K562 (cell line): Measurements from ENCODE around the gene NECAB3. TPM values are rescaled to one million over a fixed set of nuclear protein-coding genes. Genes with fewer than 3 reads are reported as not detected.

Source experiments
- ATAC-seq: fragments of 200-7000 bp; cut with Tn5 transposase; 3 replicates; pipeline ENCODE4 v1.9.1; 2020; ENCODE audit warnings: moderate library complexity
- BruUV-seq: library from RNA; stranded (reverse); fragments of 400-500 nt; replicated peaks from 2 replicates; lab custom pipeline; 2021; lab: Mats Ljungman, UMichigan
- CTCF ChIA-PET: fragments of 300-600 bp; formaldehyde crosslinking; extraction: SDS; loops from one replicate; lab custom pipeline; 2021; ENCODE audit warnings: low intra/inter-chr PET ratio; lab: Yijun Ruan, JAX
- POLR2A ChIA-PET: fragments of 300-600, 350-650 bp; sonication (Branson Sonifier 250); formaldehyde crosslinking; extraction: SDS; loops from one replicate; lab custom pipeline; 2021; ENCODE audit warnings: antibody characterized with exemption, inconsistent platforms; lab: Yijun Ruan, JAX
- DNase-seq, 4 experiments: peaks; one replicate each; pipeline versions ENCODE4 v3.0.0 to v3.0.0-alpha.2; 2011 to 2018; ENCODE audit warnings: low spot score in 3 of 4, mixed read lengths in 3 of 4; ENCODE audit errors: extremely low read depth in 1 of 4
- FAIRE-seq: peaks from 2 replicates; lab custom pipeline; 2011; peaks lifted over from hg19 to GRCh38; lab: Jason Lieb, UNC
- H2AFZ ChIP-seq: 2 replicates; pipeline ENCODE4 v1.6.0; 2011; ENCODE audit warnings: low read depth, low read length, control low read depth, inconsistent platforms
- H3K27ac ChIP-seq: fragments of 200-600 bp; 3 replicates; pipeline ENCODE4 v1.8.0; 2011; ENCODE audit warnings: low read depth, mild to moderate bottlenecking, control low read depth, inconsistent platforms, low read length, moderate library complexity, mixed read lengths; ENCODE audit errors: extremely low read depth
- H3K27me3 ChIP-seq, 2 experiments: fragments of 300-600 bp in 1 of 2; 2 replicates in 1 of 2; 3 replicates in 1 of 2; pipeline versions ENCODE4 v1.6.0 to v1.8.0; 2011; ENCODE audit warnings: inconsistent platforms in 2 of 2, low read length in 2 of 2, mild to moderate bottlenecking in 1 of 2, mixed read lengths in 1 of 2, moderate library complexity in 1 of 2; ENCODE audit not compliant: control insufficient read depth in 2 of 2, insufficient read depth in 2 of 2
- H3K36me3 ChIP-seq: fragments of 300-600 bp; 3 replicates; pipeline ENCODE4 v1.8.0; 2011; ENCODE audit warnings: mild to moderate bottlenecking, low read length, inconsistent platforms; ENCODE audit not compliant: control insufficient read depth, insufficient read depth
- H3K4me1 ChIP-seq, 2 experiments: fragments of 200-600 bp in 1 of 2; replicated peaks in 1 of 2; 2 replicates in 1 of 2; 3 replicates in 1 of 2; pipeline versions ENCODE4 v1.5.1 to v1.8.0; 2011; ENCODE audit warnings: inconsistent platforms in 2 of 2, low read length in 2 of 2, mild to moderate bottlenecking in 1 of 2, mixed read lengths in 1 of 2, moderate library complexity in 1 of 2; ENCODE audit not compliant: control insufficient read depth in 2 of 2, insufficient read depth in 2 of 2
- H3K4me2 ChIP-seq: 2 replicates; pipeline ENCODE4 v1.6.1; 2011; ENCODE audit warnings: low read length, control low read depth, inconsistent platforms, mixed read lengths; ENCODE audit not compliant: insufficient read depth
- H3K4me3 ChIP-seq: fragments of 200-600 bp; sonication (generic), shearing (Covaris generic); 2 replicates; pipeline ENCODE4 v1.5.1; 2016; ENCODE audit warnings: control low read depth, inconsistent platforms
- H3K79me2 ChIP-seq: fragments of 200-600 bp; 3 replicates; pipeline ENCODE4 v1.8.0; 2011; ENCODE audit warnings: low read length, inconsistent platforms; ENCODE audit not compliant: control insufficient read depth, insufficient read depth
- H3K9ac ChIP-seq, 2 experiments: 2 replicates each; pipeline versions ENCODE4 v1.6.0 to v1.6.1; 2011; ENCODE audit warnings: low read depth in 2 of 2, low read length in 2 of 2, control low read depth in 1 of 2, inconsistent platforms in 1 of 2, mild to moderate bottlenecking in 1 of 2, mixed read lengths in 1 of 2; ENCODE audit not compliant: insufficient read depth in 1 of 2
- H3K9me1 ChIP-seq: one replicate; pipeline ENCODE4 v1.6.0; 2011; ENCODE audit warnings: inconsistent platforms, mild to moderate bottlenecking, low read length, moderate library complexity; ENCODE audit not compliant: control insufficient read depth, insufficient read depth
- H3K9me3 ChIP-seq: replicated peaks from 2 replicates; pipeline ENCODE4 v1.5.1; 2011; ENCODE audit warnings: low read depth, low read length, inconsistent platforms; ENCODE audit not compliant: control insufficient read depth, insufficient read depth
- H4K20me1 ChIP-seq: replicated peaks from 2 replicates; pipeline ENCODE4 v1.6.1; 2011; ENCODE audit warnings: low read length, inconsistent platforms, mixed read lengths; ENCODE audit not compliant: control insufficient read depth, insufficient read depth
- KLF10 ChIP-seq: fragments of 250-450 bp; sonication (Bioruptor Pico); IDR thresholded peaks from 2 replicates; pipeline ENCODE4 v1.6.1; 2021; ENCODE audit warnings: matching md5 sums
- SPI1 ChIP-seq: IDR thresholded peaks from 2 replicates; pipeline ENCODE4 v1.6.1; 2011; ENCODE audit warnings: low read depth, low read length, control low read depth, borderline replicate concordance
- TEAD1 ChIP-seq, 2 experiments: fragments of 450-650 bp in 1 of 2; sonication (generic) in 1 of 2; formaldehyde crosslinking; IDR thresholded peaks; 2 replicates each; pipeline versions ENCODE4 v1.4.0 to v1.8.0; 2020 to 2022; ENCODE audit warnings: mild to moderate bottlenecking in 2 of 2, missing genetic modification reagents in 1 of 2
- ZFX ChIP-seq: sonication (generic); formaldehyde crosslinking; IDR thresholded peaks from 2 replicates; pipeline ENCODE4 v1.8.0; 2022; ENCODE audit warnings: mild to moderate bottlenecking, missing genetic modification reagents, moderate library complexity
- ZNF143 ChIP-seq: sonication (generic); formaldehyde crosslinking; IDR thresholded peaks from 2 replicates; pipeline ENCODE4 v1.9.0; 2022; ENCODE audit warnings: mild to moderate bottlenecking, missing genetic modification reagents
- ZNF3 ChIP-seq: fragments of 250-450 bp; sonication (Bioruptor Pico); IDR thresholded peaks from 2 replicates; pipeline ENCODE4 v1.5.0; 2021; ENCODE audit warnings: mild to moderate bottlenecking, moderate library complexity
- ZNF347 ChIP-seq: fragments of 450-650 bp; formaldehyde crosslinking; IDR thresholded peaks from 2 replicates; pipeline ENCODE4 v1.4.0; 2020; ENCODE audit warnings: low read depth, mild to moderate bottlenecking, moderate library complexity
- ZNF77 ChIP-seq: fragments of 250-450 bp; sonication (Bioruptor Pico); IDR thresholded peaks from 2 replicates; pipeline ENCODE4 v1.5.0; 2020
- ZSCAN29 ChIP-seq: fragments of 450-650 bp; IDR thresholded peaks from 2 replicates; pipeline ENCODE4 v1.6.1; 2017
- WGBS: fragments of 100-300 bp; shearing (Covaris generic); methylation state at CpG from one replicate; pipeline ENCODE4 v1.1.6; 2016; ENCODE audit warnings: low coverage, mixed read lengths; ENCODE audit not compliant: insufficient coverage; ENCODE audit errors: missing lambda C conversion rate; 5-methylcytosine and 5-hydroxymethylcytosine counted together
- in situ Hi-C: fragments of 300-500 bp; cut with MboI; formaldehyde crosslinking; loops from 4 replicates; pipeline ENCODE4 v1.15.0; 2018; ENCODE audit warnings: inconsistent platforms, mixed read lengths
- intact Hi-C: fragments of 100-400 bp; cut with micrococcal nuclease; formaldehyde crosslinking; loops from 2 replicates; pipeline ENCODE4 v1.14.2; 2022
- polyA plus RNA-seq, 8 experiments: library from polyadenylated mRNA; depleted of rRNA in 4 of 8; stranded (reverse) in 5 of 8; unstranded in 3 of 8; fragments of >200 nt; fragmentation: Nextera tagmentation in 2 of 8; fragmentation: Illumina TruSeq in 1 of 8; extraction: Ambion mirVana in 2 of 8; extraction: Trizol in 1 of 8; gene quantifications; 2 replicates each; pipeline versions ENCODE4 v1.2.1 to v1.2.3, GENCODE V29; 2011 to 2014; ENCODE audit warnings: inconsistent platforms in 1 of 8, missing spikeins in 1 of 8
- total RNA-seq, 7 experiments: library from RNA; depleted of rRNA in 6 of 7; stranded (reverse); fragments of >200 nt in 6 of 7; fragmentation: Illumina TruSeq in 2 of 7; extraction: Trizol in 2 of 7; gene quantifications; 2 replicates each; pipeline versions ENCODE4 v1.2.1 to v1.2.3, GENCODE V29; 2011 to 2021; ENCODE audit warnings: low replicate concordance in 1 of 7

Gene NECAB3
- total and polyA plus RNA-seq, 9 of the 15 experiments (the other 6 are each of a cell fraction or from before 2014, with no cell fraction given): 0.94 to 63.3 (median 31.5) TPM

DNA sequence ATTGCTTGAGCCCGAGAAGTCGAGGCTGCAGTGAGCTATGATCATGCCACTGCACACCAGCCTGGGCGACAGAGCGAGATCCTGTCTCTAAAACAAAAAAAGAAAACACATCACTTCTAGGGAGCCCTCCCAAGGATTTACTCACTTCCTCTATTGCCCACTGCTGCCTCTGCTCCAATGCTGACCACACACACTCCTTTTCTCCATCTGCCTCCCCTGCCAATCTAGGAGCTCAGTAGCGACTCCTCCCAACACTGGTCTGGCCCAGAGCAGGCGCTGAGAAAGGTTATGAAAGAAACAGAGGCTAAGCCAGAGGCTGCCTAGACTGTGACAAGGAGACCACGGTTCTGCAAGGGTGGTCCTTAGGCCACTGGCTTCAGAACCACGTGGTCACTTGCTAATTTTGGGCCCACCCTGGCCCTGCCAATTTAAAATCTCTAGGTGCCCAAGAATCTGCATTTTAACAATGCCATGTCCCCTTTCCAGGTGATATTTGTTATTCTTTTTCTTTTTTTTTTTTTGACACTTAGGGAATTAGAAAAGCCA is 13.2 kb upstream of the NECAB3 start:
- H3K9me3 ChIP-seq: no peaks in the 10 kb centered on the region
- no peaks in the 10 kb centered on the region for H3K9me1 ChIP-seq
- H3K27ac ChIP-seq: no peak overlapping the region
- peak overlapping the region; percentile 53; the same call in 1 of the 2 replicates for H2AFZ ChIP-seq
- H3K79me2 ChIP-seq: peaks cover 25% of the 10 kb centered on the region
- in situ Hi-C loops (no loop called here), intact Hi-C loops (loop anchor here (5.0 kb wide), 2 partner anchors 45 to 125 kb away; partner anchors contain the start of genes CHMP4B and ZNF341)
- peaks cover 14% of the 10 kb centered on the region; the same call in 1 of the 2 replicates for H4K20me1 ChIP-seq
- ATAC-seq (no peak), DNase-seq (no peak), FAIRE-seq (no peak)
- WGBS: 59% methylated on average over 8 of the region's 8 CpGs
- BruUV-seq: no TSS peak
- no peak overlapping the region for H3K4me3 ChIP-seq
- no peak overlapping the region for H3K4me2 ChIP-seq
- CTCF ChIA-PET: no interaction called here
- peaks cover 7% of the 10 kb centered on the region; the same call in 1 of the 3 replicates for H3K36me3 ChIP-seq
- H3K27me3 ChIP-seq: no peaks in the 10 kb centered on the region
- peaks cover 40 to 59% of the 10 kb centered on the region in 2 experiments for H3K4me1 ChIP-seq
- POLR2A ChIA-PET: interaction anchor here (0.9 to 1.0 kb wide), 2 partner anchors 9 to 18 kb away, joined by 4 read pairs; no protein-coding TSS in a partner anchor
- no peak for TF ChIP-seq ZFX (CRISPR knock-in tag)
- peak; percentile 71 for TF ChIP-seq SPI1
- H3K9ac ChIP-seq: no peak overlapping the region; a peak in 1 of 4 replicates

DNA sequence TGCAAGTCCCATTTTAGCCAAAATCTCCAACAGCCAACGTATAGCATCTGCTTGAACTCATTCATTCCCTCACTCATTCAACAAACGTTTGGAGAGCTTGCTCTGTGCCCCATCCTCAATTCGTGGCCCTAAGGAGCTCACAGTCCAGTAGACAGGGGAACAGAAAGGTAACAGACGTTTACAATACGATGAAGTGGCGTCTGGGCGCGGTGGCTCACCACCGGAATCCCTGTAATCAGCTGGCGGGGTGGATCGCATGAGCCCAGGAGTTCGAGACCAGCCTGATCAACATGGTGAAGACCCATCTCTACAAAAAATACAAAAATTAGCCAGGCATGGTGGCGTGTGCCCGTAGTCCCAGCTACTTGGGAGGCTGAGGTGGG is 12.7 kb upstream of the NECAB3 start:
- 51% methylated on average over 14 of the region's 14 CpGs for WGBS
- Histone ChIP-seq H3K9ac (peak overlapping the region in 1 of 2 experiments; percentile 59; a peak in 1 of 4 replicates), H3K27ac (no peak overlapping the region; the same call in 2 of the 3 replicates), H3K4me2 (peak overlapping the region; percentile 55), H3K9me1 (no peaks in the 10 kb centered on the region), H3K4me1 (peaks cover 40 to 63% of the 10 kb centered on the region in 2 experiments), H3K27me3 (no peaks in the 10 kb centered on the region), H3K79me2 (peaks cover 30% of the 10 kb centered on the region), H2AFZ (peak overlapping the region; percentile 53), H3K9me3 (no peaks in the 10 kb centered on the region), H4K20me1 (peaks cover 14% of the 10 kb centered on the region; the same call in 1 of the 2 replicates), H3K4me3 (no peak overlapping the region), H3K36me3 (peaks cover 7% of the 10 kb centered on the region; the same call in 1 of the 3 replicates)
- ChIA-PET POLR2A (interaction anchor here (0.9 to 1.0 kb wide), 2 partner anchors 9 to 19 kb away, joined by 4 read pairs; no protein-coding TSS in a partner anchor), CTCF (no interaction called here)
- ATAC-seq: no peak
- intact Hi-C loops: loop anchor here (5.0 kb wide), 2 partner anchors 45 to 125 kb away; partner anchors contain the start of genes CHMP4B and ZNF341
- no TSS peak for BruUV-seq
- in situ Hi-C loops: no loop called here
- no peak for FAIRE-seq
- no peak for DNase-seq
- no peak for TF ChIP-seq ZSCAN29
- 0 out of 4 replicates have a peak, but pooled peaks of 1 of the 2 experiments have one; percentile 9 for TF ChIP-seq TEAD1 (CRISPR knock-in tag; IDR thresholded peaks at IDR 0.05)
- TF ChIP-seq ZNF77 (CRISPR knock-in tag): no peak
- TF ChIP-seq ZNF143 (CRISPR knock-in tag): 0 out of 2 replicates have a peak, but pooled peaks have one; percentile 31
- TF ChIP-seq ZNF3 (CRISPR knock-in tag): no peak
- no peak for TF ChIP-seq KLF10 (CRISPR knock-in tag)
- TF ChIP-seq ZNF347: no peak
